H9 (cell line): ENCODE data around the gene DPCD. TPM values are rescaled to one million over a fixed set of nuclear protein-coding genes. Genes with fewer than 3 reads are reported as not detected.

Source experiments
- DNase-seq: peaks from one replicate; pipeline ENCODE4 v3.0.0-alpha.2; 2017
- H2AFZ ChIP-seq: one replicate; pipeline ENCODE4 v1.6.1; 2013; ENCODE audit warnings: mild to moderate bottlenecking, low read length, control low read depth, moderate library complexity
- H2AK5ac ChIP-seq: 2 replicates; pipeline ENCODE4 v1.6.1; 2013; ENCODE audit warnings: low read length, control low read depth, mixed read lengths; ENCODE audit not compliant: insufficient read length
- H2BK120ac ChIP-seq: one replicate; pipeline ENCODE4 v1.6.1; 2013; ENCODE audit warnings: low read depth, mild to moderate bottlenecking, low read length, control low read depth, inconsistent platforms; ENCODE audit not compliant: poor library complexity, severe bottlenecking
- H2BK12ac ChIP-seq: 2 replicates; pipeline ENCODE4 v1.6.1; 2013; ENCODE audit warnings: low read length, control low read depth, mixed read lengths, low read depth; ENCODE audit not compliant: insufficient read length
- H2BK15ac ChIP-seq: 2 replicates; pipeline ENCODE4 v1.6.1; 2013; ENCODE audit warnings: low read depth, low read length, control low read depth
- H2BK20ac ChIP-seq: one replicate; pipeline ENCODE4 v1.6.1; 2013; ENCODE audit warnings: low read depth, mild to moderate bottlenecking, low read length, control low read depth, inconsistent platforms; ENCODE audit not compliant: poor library complexity, severe bottlenecking
- H2BK5ac ChIP-seq: 2 replicates; pipeline ENCODE4 v1.6.1; 2013; ENCODE audit warnings: low read length, control low read depth, mixed read lengths; ENCODE audit not compliant: insufficient read length
- H3K14ac ChIP-seq: 2 replicates; pipeline ENCODE4 v1.6.1; 2013; ENCODE audit warnings: low read length, control low read depth; ENCODE audit not compliant: insufficient read depth
- H3K18ac ChIP-seq: 2 replicates; pipeline ENCODE4 v1.6.1; 2013; ENCODE audit warnings: low read depth, mild to moderate bottlenecking, mixed read lengths, low read length, control low read depth; ENCODE audit not compliant: insufficient read length
- H3K23ac ChIP-seq: 2 replicates; pipeline ENCODE4 v1.6.1; 2013; ENCODE audit warnings: low read length, control low read depth, mixed read lengths, low read depth; ENCODE audit not compliant: insufficient read length
- H3K23me2 ChIP-seq: 2 replicates; pipeline ENCODE4 v1.6.1; 2013; ENCODE audit warnings: low read depth, mild to moderate bottlenecking, mixed read lengths, low read length, control low read depth; ENCODE audit not compliant: insufficient read length, poor library complexity, severe bottlenecking
- H3K27ac ChIP-seq: 2 replicates; pipeline ENCODE4 v1.5.1; 2013; ENCODE audit warnings: low read length, control low read depth, mixed read lengths, low read depth; ENCODE audit not compliant: insufficient read length
- H3K27me3 ChIP-seq: 2 replicates; pipeline ENCODE4 v1.6.1; 2013; ENCODE audit warnings: low read length, control low read depth, inconsistent platforms; ENCODE audit not compliant: insufficient read depth
- H3K4ac ChIP-seq: 2 replicates; pipeline ENCODE4 v1.6.1; 2013; ENCODE audit warnings: low read depth, mild to moderate bottlenecking, control low read depth, inconsistent platforms, low read length, moderate library complexity
- H3K4me1 ChIP-seq: 2 replicates; pipeline ENCODE4 v1.6.1; 2013; ENCODE audit warnings: low read length, control low read depth, inconsistent platforms; ENCODE audit not compliant: insufficient read depth
- H3K4me2 ChIP-seq: 2 replicates; pipeline ENCODE4 v1.6.1; 2013; ENCODE audit warnings: low read length, control low read depth, mixed read lengths; ENCODE audit not compliant: insufficient read length, insufficient read depth
- H3K56ac ChIP-seq: 2 replicates; pipeline ENCODE4 v1.6.1; 2013; ENCODE audit warnings: low read depth, mild to moderate bottlenecking, mixed read lengths, low read length, control low read depth; ENCODE audit not compliant: insufficient read length
- H3K79me1 ChIP-seq: 2 replicates; pipeline ENCODE4 v1.6.1; 2013; ENCODE audit warnings: low read depth, mild to moderate bottlenecking, moderate library complexity, low read length, control low read depth, inconsistent platforms; ENCODE audit not compliant: insufficient read depth, poor library complexity, severe bottlenecking
- H3K79me2 ChIP-seq: 2 replicates; pipeline ENCODE4 v1.6.1; 2013; ENCODE audit warnings: low read length, control low read depth, inconsistent platforms; ENCODE audit not compliant: insufficient read depth
- H3K9ac ChIP-seq: 2 replicates; pipeline ENCODE4 v1.6.1; 2013; ENCODE audit warnings: low read length, control low read depth, mixed read lengths; ENCODE audit not compliant: insufficient read length; ENCODE audit errors: extremely low read depth
- H3K9me3 ChIP-seq: one replicate; pipeline ENCODE4 v1.6.1; 2013; ENCODE audit warnings: low read depth, low read length, inconsistent platforms; ENCODE audit not compliant: control insufficient read depth
- H3T11ph ChIP-seq: one replicate; pipeline ENCODE4 v1.6.1; 2013; ENCODE audit warnings: mild to moderate bottlenecking, low read length, control low read depth, inconsistent platforms
- H4K20me1 ChIP-seq: one replicate; pipeline ENCODE4 v1.6.1; 2013; ENCODE audit not compliant: control insufficient read depth, insufficient read length, insufficient read depth
- H4K5ac ChIP-seq: 2 replicates; pipeline ENCODE4 v1.6.1; 2013; ENCODE audit warnings: low read depth, mild to moderate bottlenecking, mixed read lengths, low read length, control low read depth; ENCODE audit not compliant: insufficient read length
- H4K8ac ChIP-seq: replicated peaks from 2 replicates; pipeline ENCODE4 v1.6.1; 2013; ENCODE audit warnings: low read length, control low read depth, mixed read lengths, low read depth; ENCODE audit not compliant: insufficient read length
- H4K91ac ChIP-seq: 2 replicates; pipeline ENCODE4 v1.6.1; 2013; ENCODE audit warnings: low read depth, mild to moderate bottlenecking, moderate library complexity, mixed read lengths, low read length, control low read depth; ENCODE audit not compliant: insufficient read length
- H3K27ac Mint-ChIP-seq, 3 experiments: 2 replicates in 2 of 3; 3 replicates in 1 of 3; pipeline ENCODE4 v1.8.0; 2020 to 2021; ENCODE audit warnings: mixed read lengths in 3 of 3, mild to moderate bottlenecking in 1 of 3, moderate library complexity in 1 of 3
- H3K27me3 Mint-ChIP-seq: 2 replicates; pipeline ENCODE4 v1.8.0; 2021; ENCODE audit warnings: low read depth, mild to moderate bottlenecking, moderate library complexity, mixed read lengths
- H3K36me3 Mint-ChIP-seq, 3 experiments: 2 replicates in 2 of 3; 3 replicates in 1 of 3; pipeline ENCODE4 v1.8.0; 2020 to 2021; ENCODE audit warnings: low read depth in 3 of 3, mixed read lengths in 3 of 3; ENCODE audit not compliant: insufficient read depth in 1 of 3
- H3K4me1 Mint-ChIP-seq, 2 experiments: 2 replicates each; pipeline ENCODE4 v1.8.0; 2020; ENCODE audit warnings: mixed read lengths in 2 of 2
- H3K4me3 Mint-ChIP-seq, 2 experiments: 2 replicates in 1 of 2; 3 replicates in 1 of 2; pipeline ENCODE4 v1.8.0; 2020 to 2021; ENCODE audit warnings: mild to moderate bottlenecking in 2 of 2, mixed read lengths in 2 of 2, moderate library complexity in 1 of 2
- H3K9me3 Mint-ChIP-seq, 2 experiments: 2 replicates in 1 of 2; 3 replicates in 1 of 2; pipeline ENCODE4 v1.8.0; 2020; ENCODE audit warnings: mild to moderate bottlenecking in 2 of 2, mixed read lengths in 2 of 2, moderate library complexity in 1 of 2
- CTCF ChIP-seq: fragments of 200-600 bp; sonication (generic); conservative IDR thresholded peaks from 3 replicates; pipeline ENCODE4 v1.8.0; 2021; ENCODE audit warnings: antibody characterized with exemption, mild to moderate bottlenecking
- total RNA-seq: library from RNA; stranded (reverse); gene quantifications from 2 replicates; pipeline ENCODE4 v1.2.1, GENCODE V29; 2021

The DPCD gene
- total RNA-seq, 1 experiment from 2014 or later = 21.8 TPM

- H3K9me3 ChIP-seq = no peaks in the 10 kb centered on the region
- H3K23ac ChIP-seq = no peak overlapping the region
- H4K5ac ChIP-seq = no peak overlapping the region
- H3K23me2 ChIP-seq = no peaks in the 10 kb centered on the region
- H4K8ac ChIP-seq = no peak overlapping the region
- H2BK20ac ChIP-seq = no peak overlapping the region
- no peak overlapping the region for H3K4me2 ChIP-seq
- H3K18ac ChIP-seq = no peak overlapping the region
- Mint-ChIP-seq H3K4me3 (no peak overlapping the region), H3K36me3 (peaks cover 0 to 4% (median 0%) of the 10 kb centered on the region in 3 experiments; a peak in 1 of 7 replicates), H3K4me1 (no peaks in the 10 kb centered on the region), H3K27ac (no peak overlapping the region), H3K27me3 (no peaks in the 10 kb centered on the region), H3K9me3 (no peaks in the 10 kb centered on the region)
- no peaks in the 10 kb centered on the region for H3K79me1 ChIP-seq
- no peak overlapping the region for H3K56ac ChIP-seq
- H3K4me1 ChIP-seq = no peaks in the 10 kb centered on the region
- H4K20me1 ChIP-seq = no peaks in the 10 kb centered on the region
- H3K4ac ChIP-seq = no peak overlapping the region
- TF ChIP-seq CTCF = no peak
- DNase-seq = no peak
- no peak overlapping the region for H3K14ac ChIP-seq
- no peak overlapping the region for H3T11ph ChIP-seq
- H4K91ac ChIP-seq = no peak overlapping the region
- H3K79me2 ChIP-seq = no peaks in the 10 kb centered on the region
- no peak overlapping the region for H2BK15ac ChIP-seq
- H2BK5ac ChIP-seq = no peak overlapping the region
- no peak overlapping the region for H2BK120ac ChIP-seq
- no peak overlapping the region for H2AFZ ChIP-seq
- H2BK12ac ChIP-seq = no peak overlapping the region
- no peaks in the 10 kb centered on the region for H3K27me3 ChIP-seq
- H2AK5ac ChIP-seq = no peak overlapping the region
- H3K27ac ChIP-seq = no peak overlapping the region
- no peak overlapping the region for H3K9ac ChIP-seq
Measured at GRCh38 chr10:101545898-101546297, 42.2 kb upstream of the DPCD start.
